Measurements from ENCODE around the gene TMEM72. TPM values are rescaled to one million over a fixed set of nuclear protein-coding genes. Genes with fewer than 3 reads are reported as not detected.

Gene TMEM72
- total and polyA plus RNA-seq, 2 experiments from 2014 or later = not detected

DNA sequence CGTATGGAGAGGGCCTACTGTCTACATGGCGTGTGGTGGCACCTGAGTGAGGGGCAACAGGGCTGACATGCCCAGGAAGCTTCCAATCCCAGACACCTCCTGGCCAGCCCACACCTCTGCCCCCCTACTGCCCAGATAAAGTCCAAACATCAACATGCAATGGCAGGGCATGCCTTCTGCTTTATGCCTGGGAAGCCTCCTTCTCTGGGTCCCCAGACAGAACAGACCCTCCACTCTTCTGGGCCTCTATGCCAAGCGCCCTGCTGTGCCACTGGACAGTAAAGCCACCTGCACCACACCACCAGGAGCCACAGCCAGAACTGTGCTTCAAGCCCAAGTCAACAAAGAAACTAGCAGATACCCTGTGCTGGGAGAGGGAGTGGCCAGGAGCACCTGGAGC, 12.5 kb downstream of the TMEM72 start (continued):
- TF ChIP-seq EZH2phosphoT487 (IDR thresholded peaks at IDR 0.05; ENCODE audit: unreplicated experiment) (no peak), STAT1 (IDR thresholded peaks at IDR 0.05; ENCODE audit: unreplicated experiment) (no peak), CTCF (conservative IDR thresholded peaks at IDR 0.05; ENCODE audit: low read depth in 2 of 2) (no peak)

DNA sequence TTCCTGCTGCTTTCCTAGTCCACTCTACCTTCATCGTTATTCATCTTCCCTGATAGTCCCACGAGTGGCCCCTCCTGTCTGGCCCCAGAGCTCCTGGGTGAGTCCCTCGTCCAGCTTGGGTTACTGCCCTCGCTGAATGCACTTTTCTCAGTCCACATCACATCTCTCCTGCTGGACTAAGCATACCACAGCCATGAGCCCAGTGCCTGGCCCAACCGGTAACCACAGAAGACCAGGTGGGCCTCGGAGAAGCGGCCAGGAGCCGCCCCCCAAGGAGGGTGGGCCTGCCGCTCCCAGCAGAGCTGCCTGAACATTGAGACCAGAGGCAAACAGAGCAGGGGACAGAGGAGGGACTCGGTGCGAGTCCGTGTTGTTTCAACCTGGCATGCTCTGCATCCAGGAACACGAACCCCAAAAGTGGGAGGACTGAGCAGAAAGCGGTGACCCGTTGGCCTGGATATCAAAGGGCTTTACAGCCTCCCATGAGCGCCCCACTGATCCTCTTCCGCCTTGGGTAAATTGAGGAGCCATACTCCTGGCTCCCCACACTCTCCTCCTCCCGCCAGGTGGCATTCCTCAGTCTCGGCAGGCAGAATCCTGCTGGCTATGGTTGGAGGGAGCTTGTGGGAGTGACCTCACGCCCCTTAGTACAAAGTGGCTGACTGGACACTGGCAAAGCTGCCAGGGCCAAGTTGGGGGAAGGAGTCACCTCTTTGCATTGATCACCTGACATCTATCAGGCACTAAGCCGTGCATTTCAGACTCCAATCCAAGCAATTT, 13.3 kb downstream of the TMEM72 start:
- no peaks in the 10 kb centered on the region for H3K36me3 ChIP-seq (ENCODE audit: insufficient read depth)
- no peak overlapping the region for H2AFZ ChIP-seq
- H3F3A ChIP-seq (replicated peaks; ENCODE audit: low read depth) = no peaks in the 10 kb centered on the region
- H3K27ac ChIP-seq (ENCODE audit: low read depth) = no peak overlapping the region
- no peaks in the 10 kb centered on the region for H3K27me3 ChIP-seq (ENCODE audit: insufficient read depth)
- no peaks in the 10 kb centered on the region for H4K20me1 ChIP-seq (replicated peaks; ENCODE audit: insufficient read depth)
- peak; percentile 9 for DNase-seq (ENCODE audit: low spot score)
- H3K4me3 ChIP-seq = no peak overlapping the region
- Mint-ChIP-seq H3K9me3 (no peaks in the 10 kb centered on the region; the same call in 2 of the 3 replicates), H3K27me3 (ENCODE audit: insufficient read depth, low read depth, poor library complexity) (peaks cover 6% of the 10 kb centered on the region), H3K27ac (no peak overlapping the region), H3K4me3 (no peak overlapping the region), H3K4me1 (no peaks in the 10 kb centered on the region), H3K36me3 (ENCODE audit: low read depth) (no peaks in the 10 kb centered on the region)
- no peaks in the 10 kb centered on the region; the same call in none of the 2 replicates for H3K9me2 ChIP-seq (ENCODE audit: insufficient read depth)
- H3K4me1 ChIP-seq (ENCODE audit: insufficient read depth) = no peaks in the 10 kb centered on the region
- ATAC-seq = peak; percentile 30; the same call in 2 of the 3 replicates
- no peaks in the 10 kb centered on the region for H3K79me2 ChIP-seq (replicated peaks; ENCODE audit: insufficient read depth)
- no peak overlapping the region for H3K4me2 ChIP-seq
- TF ChIP-seq CREB1 (CRISPR knock-in tag; IDR thresholded peaks at IDR 0.05; ENCODE audit: low read depth) = no peak
- no peak for TF ChIP-seq REST (IDR thresholded peaks at IDR 0.05; ENCODE audit: unreplicated experiment)
- no peak for TF ChIP-seq ZNF331 (CRISPR knock-in tag; IDR thresholded peaks at IDR 0.05; ENCODE audit: low read depth)
- no peak for TF ChIP-seq JUNB (IDR thresholded peaks at IDR 0.05; ENCODE audit: unreplicated experiment)
- no peak for TF ChIP-seq POLR2AphosphoS5 (IDR thresholded peaks at IDR 0.05; ENCODE audit: low read depth)
- TF ChIP-seq EZH2phosphoT487 (IDR thresholded peaks at IDR 0.05; ENCODE audit: unreplicated experiment) = no peak
- TF ChIP-seq ETS1 (IDR thresholded peaks at IDR 0.05) = no peak
- no peak for TF ChIP-seq CTCF (conservative IDR thresholded peaks at IDR 0.05; ENCODE audit: low read depth in 2 of 2)
- TF ChIP-seq EZH2 (IDR thresholded peaks at IDR 0.05; ENCODE audit: low read depth, unreplicated experiment) = no peak
- TF ChIP-seq STAT1 (IDR thresholded peaks at IDR 0.05; ENCODE audit: unreplicated experiment) = no peak

Data from GM23338 (cell line).